Measurements from ENCODE around the gene GSS. TPM values are rescaled to one million over a fixed set of nuclear protein-coding genes. Genes with fewer than 3 reads are reported as not detected.

The GSS gene
- total and polyA plus RNA-seq, 4 donors = 12.9 to 31.5 (median 23.6) TPM

DNA sequence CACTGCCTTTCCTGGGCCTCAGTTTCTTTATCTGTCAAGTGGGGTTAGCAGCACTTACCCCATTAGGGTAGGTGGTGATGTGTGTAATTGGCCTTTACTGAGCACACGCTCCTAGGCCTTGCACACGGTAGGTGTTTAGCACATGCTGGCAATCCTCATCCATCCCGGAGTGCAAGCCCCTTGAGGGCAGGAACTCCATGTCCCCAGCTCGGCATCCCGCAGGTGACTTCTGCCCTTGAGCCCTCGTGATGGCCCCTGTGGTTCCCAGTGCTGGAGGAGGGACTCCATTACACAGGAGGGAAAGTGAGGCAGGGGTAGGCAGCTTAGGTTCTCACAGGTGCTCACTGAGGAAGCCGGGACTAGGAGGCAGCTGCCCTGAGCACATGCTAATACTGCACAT is 40.1 kb upstream of the GSS start:
- intact Hi-C loops (cut with DNase I) = no loop called here

DNA sequence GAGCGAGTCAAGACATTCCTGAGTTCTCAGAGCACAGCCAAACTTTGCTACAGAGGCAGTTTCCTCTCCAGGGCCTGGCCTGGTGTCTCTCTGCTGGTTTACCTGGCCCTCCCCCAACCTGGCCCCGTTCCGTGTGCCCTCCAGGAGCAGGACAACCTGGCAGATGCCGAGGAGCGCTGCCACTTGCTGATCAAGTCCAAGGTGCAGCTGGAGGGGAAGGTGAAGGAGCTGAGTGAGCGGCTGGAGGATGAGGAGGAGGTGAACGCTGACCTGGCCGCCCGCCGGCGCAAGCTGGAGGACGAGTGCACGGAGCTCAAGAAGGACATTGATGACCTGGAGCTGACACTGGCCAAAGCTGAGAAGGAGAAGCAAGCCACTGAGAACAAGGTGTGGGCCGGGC is 39.6 kb upstream of the GSS start:
- Histone ChIP-seq H3K9me3 (ENCODE audit: control insufficient read depth, low read length) (no peaks in the 10 kb centered on the region), H3K4me3 (ENCODE audit: low read length in 2 of 2) (no peak overlapping the region), H3K36me3 (ENCODE audit: control insufficient read depth in 1 of 2, insufficient read depth in 2 of 2, low read length in 1 of 2) (peaks cover 0 to 3% of the 10 kb centered on the region in 2 donors), H3K4me1 (ENCODE audit: control insufficient read depth in 1 of 2, insufficient read depth in 2 of 2, low read length in 2 of 2) (no peaks in the 10 kb centered on the region), H3K27me3 (ENCODE audit: control insufficient read depth in 1 of 2, insufficient read depth in 2 of 2, low read length in 1 of 2) (no peaks in the 10 kb centered on the region), H3K27ac (ENCODE audit: low read depth in 1 of 2, low read length in 2 of 2) (no peak overlapping the region)
- intact Hi-C loops (cut with DNase I) = no loop called here
- WGBS, 2 donors = 88 to 90% methylated on average over 14 of the region's 14 CpGs
- ATAC-seq (ENCODE audit: low FRiP score) = no peak
- DNase-seq = no peak

More for the DNA sequence above, 40.1 kb upstream of the GSS start:
- H3K4me3 ChIP-seq (ENCODE audit: low read length in 2 of 2) = no peak overlapping the region
- H3K9me3 ChIP-seq (ENCODE audit: control insufficient read depth, low read length) = no peaks in the 10 kb centered on the region
- WGBS, 2 donors = 93 to 96% methylated on average over 7 of the region's 7 CpGs
- H3K27ac ChIP-seq (ENCODE audit: low read depth in 1 of 2, low read length in 2 of 2) = no peak overlapping the region
- DNase-seq (no peak), ATAC-seq (ENCODE audit: low FRiP score) (no peak)
- H3K27me3 ChIP-seq (ENCODE audit: control insufficient read depth in 1 of 2, insufficient read depth in 2 of 2, low read length in 1 of 2) = no peaks in the 10 kb centered on the region
- H3K4me1 ChIP-seq (ENCODE audit: control insufficient read depth in 1 of 2, insufficient read depth in 2 of 2, low read length in 2 of 2) = no peaks in the 10 kb centered on the region
- peaks cover 0 to 5% of the 10 kb centered on the region in 2 donors for H3K36me3 ChIP-seq (ENCODE audit: control insufficient read depth in 1 of 2, insufficient read depth in 2 of 2, low read length in 1 of 2)

DNA sequence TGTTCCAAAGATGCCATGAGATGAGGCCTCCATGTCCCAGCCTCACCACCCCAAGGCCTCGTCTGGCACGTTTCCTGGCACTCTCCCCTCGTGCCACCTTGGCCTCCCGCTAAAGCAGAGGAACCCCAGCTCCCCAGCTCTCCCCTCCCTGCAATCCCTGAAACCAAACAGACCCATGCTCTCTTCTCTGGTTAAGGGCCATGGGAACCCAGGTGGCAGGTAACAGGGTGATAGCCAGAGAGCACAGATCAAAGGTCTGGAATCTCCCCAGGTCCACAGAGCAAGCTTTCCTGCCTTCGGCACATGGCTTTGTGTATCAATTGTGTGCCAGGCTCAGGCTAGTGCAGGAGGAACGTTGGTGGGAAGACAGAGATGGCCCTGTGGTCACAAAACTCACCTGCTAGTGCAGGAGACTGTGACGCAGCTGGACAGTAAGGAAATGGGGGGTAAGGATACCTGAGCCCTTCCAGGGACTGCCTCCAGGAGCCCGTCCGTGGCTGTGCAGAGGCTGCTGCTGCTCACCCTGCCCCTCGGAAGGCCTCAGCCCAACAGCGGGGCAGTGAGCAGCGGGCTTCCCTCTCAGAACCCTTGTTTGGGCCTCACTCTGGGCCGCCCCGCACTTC is 39.0 kb upstream of the GSS start:
- Histone ChIP-seq H3K4me1 (ENCODE audit: control insufficient read depth in 1 of 2, insufficient read depth in 2 of 2, low read length in 2 of 2) (no peaks in the 10 kb centered on the region), H3K9me3 (ENCODE audit: control insufficient read depth, low read length) (no peaks in the 10 kb centered on the region), H3K27ac (ENCODE audit: low read depth in 1 of 2, low read length in 2 of 2) (no peak overlapping the region), H3K36me3 (ENCODE audit: control insufficient read depth in 1 of 2, insufficient read depth in 2 of 2, low read length in 1 of 2) (peaks cover 0 to 3% of the 10 kb centered on the region in 2 donors), H3K4me3 (ENCODE audit: low read length in 2 of 2) (no peak overlapping the region), H3K27me3 (ENCODE audit: control insufficient read depth in 1 of 2, insufficient read depth in 2 of 2, low read length in 1 of 2) (no peaks in the 10 kb centered on the region)
- no peak for ATAC-seq (ENCODE audit: low FRiP score)
- 79 to 81% methylated on average over 14 of the region's 14 CpGs for WGBS, 2 donors
- no peak for DNase-seq
- intact Hi-C loops (cut with DNase I) = no loop called here

DNA sequence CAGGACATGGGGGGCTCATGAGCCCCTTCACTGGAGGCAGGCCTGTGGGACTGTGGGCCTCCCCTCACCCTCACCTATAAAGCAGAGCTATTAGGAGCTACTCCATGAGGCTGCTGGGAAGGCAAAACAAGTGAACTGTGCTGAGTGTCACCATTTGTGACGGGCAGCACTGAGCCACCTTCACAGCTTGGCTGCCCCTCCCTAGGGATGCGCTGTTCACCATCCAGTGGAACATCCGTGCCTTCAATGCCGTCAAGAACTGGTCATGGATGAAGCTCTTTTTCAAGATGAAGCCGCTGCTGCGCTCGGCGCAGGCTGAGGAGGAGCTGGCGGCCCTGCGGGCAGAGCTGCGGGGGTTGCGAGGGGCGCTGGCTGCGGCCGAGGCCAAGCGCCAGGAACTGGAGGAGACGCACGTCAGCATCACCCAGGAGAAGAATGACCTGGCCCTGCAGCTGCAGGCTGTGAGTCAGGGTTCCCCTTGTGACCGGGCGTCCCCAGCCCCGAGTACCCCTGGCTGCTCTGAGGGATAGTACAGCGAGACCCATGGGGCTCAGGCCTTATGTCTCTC is 38.4 kb upstream of the GSS start:
- ATAC-seq (ENCODE audit: low FRiP score) (no peak), DNase-seq (peak in 1 of 2 donors; percentile 67)
- Histone ChIP-seq H3K27ac (ENCODE audit: low read depth in 1 of 2, low read length in 2 of 2) (no peak overlapping the region), H3K4me3 (ENCODE audit: low read length in 2 of 2) (no peak overlapping the region), H3K27me3 (ENCODE audit: control insufficient read depth in 1 of 2, insufficient read depth in 2 of 2, low read length in 1 of 2) (no peaks in the 10 kb centered on the region), H3K4me1 (ENCODE audit: control insufficient read depth in 1 of 2, insufficient read depth in 2 of 2, low read length in 2 of 2) (no peaks in the 10 kb centered on the region), H3K9me3 (ENCODE audit: control insufficient read depth, low read length) (no peaks in the 10 kb centered on the region), H3K36me3 (ENCODE audit: control insufficient read depth in 1 of 2, insufficient read depth in 2 of 2, low read length in 1 of 2) (peaks cover 0 to 3% of the 10 kb centered on the region in 2 donors)
- WGBS, 2 donors = 85 to 87% methylated on average over 22 of the region's 22 CpGs
- intact Hi-C loops (cut with DNase I) = no loop called here

DNA sequence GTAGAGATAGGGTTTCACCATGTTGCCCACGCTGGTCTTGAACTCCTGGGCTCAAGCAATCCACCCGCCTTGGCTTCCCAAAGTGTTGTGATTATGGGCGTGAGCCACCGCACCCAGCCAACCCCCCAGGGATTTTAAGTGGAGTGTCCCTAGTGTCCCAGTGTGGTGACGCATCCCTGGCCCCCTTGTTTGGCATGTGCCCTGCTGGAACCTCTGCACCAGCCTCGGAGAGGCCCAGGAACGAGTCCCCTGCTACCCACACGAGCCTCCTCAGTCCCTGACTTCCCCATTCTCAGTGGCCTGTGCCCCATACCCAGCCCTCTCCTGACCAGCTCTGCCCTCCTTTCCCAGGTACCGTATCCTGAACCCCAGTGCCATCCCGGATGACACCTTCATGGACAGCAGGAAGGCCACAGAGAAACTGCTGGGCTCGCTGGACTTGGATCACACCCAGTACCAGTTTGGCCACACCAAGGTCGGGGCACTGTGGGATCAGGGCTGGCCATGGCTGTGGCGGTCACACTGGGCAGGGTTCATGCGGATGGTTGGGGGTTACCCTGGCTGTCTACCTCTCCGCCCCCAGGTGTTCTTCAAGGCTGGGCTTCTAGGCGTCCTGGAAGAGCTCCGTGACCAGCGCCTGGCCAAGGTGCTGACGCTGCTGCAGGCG is 37.3 kb upstream of the GSS start:
- Histone ChIP-seq H3K4me1 (ENCODE audit: control insufficient read depth in 1 of 2, insufficient read depth in 2 of 2, low read length in 2 of 2) (no peaks in the 10 kb centered on the region), H3K27ac (ENCODE audit: low read depth in 1 of 2, low read length in 2 of 2) (no peak overlapping the region), H3K27me3 (ENCODE audit: control insufficient read depth in 1 of 2, insufficient read depth in 2 of 2, low read length in 1 of 2) (no peaks in the 10 kb centered on the region), H3K4me3 (ENCODE audit: low read length in 2 of 2) (no peak overlapping the region), H3K9me3 (ENCODE audit: control insufficient read depth, low read length) (no peaks in the 10 kb centered on the region), H3K36me3 (ENCODE audit: control insufficient read depth in 1 of 2, insufficient read depth in 2 of 2, low read length in 1 of 2) (peaks cover 0 to 3% of the 10 kb centered on the region in 2 donors)
- no peak for ATAC-seq (ENCODE audit: low FRiP score)
- intact Hi-C loops (cut with DNase I) = no loop called here
- DNase-seq = no peak
- WGBS, 2 donors = 94 to 96% methylated on average over 20 of the region's 20 CpGs

DNA sequence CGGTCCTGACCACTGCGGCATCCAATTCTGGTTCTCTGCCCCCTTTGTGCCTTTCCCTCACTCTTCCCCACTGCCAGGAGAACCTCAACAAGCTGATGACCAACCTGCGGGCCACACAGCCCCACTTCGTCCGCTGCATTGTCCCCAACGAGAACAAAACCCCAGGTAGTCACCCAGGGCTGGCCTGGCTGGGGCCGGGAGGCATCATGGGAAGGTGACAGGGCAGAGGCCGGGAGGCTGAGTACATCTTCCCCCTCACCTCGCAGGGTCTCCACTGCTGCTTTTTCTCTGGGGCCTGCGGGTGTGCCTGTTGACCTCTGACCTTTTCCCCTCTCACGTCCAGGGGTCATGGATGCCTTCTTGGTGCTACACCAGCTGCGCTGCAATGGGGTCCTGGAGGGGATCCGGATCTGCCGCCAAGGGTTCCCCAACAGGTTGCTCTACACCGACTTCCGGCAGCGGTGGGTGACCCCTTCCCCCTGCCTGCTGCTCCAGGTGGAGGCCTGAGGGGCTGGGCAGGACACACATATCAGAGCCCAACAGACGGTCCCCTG is 35.1 kb upstream of the GSS start:
- Histone ChIP-seq H3K27ac (ENCODE audit: low read depth in 1 of 2, low read length in 2 of 2) (no peak overlapping the region), H3K4me3 (ENCODE audit: low read length in 2 of 2) (no peak overlapping the region), H3K4me1 (ENCODE audit: control insufficient read depth in 1 of 2, insufficient read depth in 2 of 2, low read length in 2 of 2) (no peaks in the 10 kb centered on the region), H3K36me3 (ENCODE audit: control insufficient read depth in 1 of 2, insufficient read depth in 2 of 2, low read length in 1 of 2) (no peaks in the 10 kb centered on the region), H3K9me3 (ENCODE audit: control insufficient read depth, low read length) (no peaks in the 10 kb centered on the region), H3K27me3 (ENCODE audit: control insufficient read depth in 1 of 2, insufficient read depth in 2 of 2, low read length in 1 of 2) (no peaks in the 10 kb centered on the region)
- intact Hi-C loops (cut with DNase I) = no loop called here
- DNase-seq (no peak), ATAC-seq (ENCODE audit: low FRiP score) (no peak)
- 86% methylated on average over 18 of the region's 18 CpGs for WGBS, 2 donors

DNA sequence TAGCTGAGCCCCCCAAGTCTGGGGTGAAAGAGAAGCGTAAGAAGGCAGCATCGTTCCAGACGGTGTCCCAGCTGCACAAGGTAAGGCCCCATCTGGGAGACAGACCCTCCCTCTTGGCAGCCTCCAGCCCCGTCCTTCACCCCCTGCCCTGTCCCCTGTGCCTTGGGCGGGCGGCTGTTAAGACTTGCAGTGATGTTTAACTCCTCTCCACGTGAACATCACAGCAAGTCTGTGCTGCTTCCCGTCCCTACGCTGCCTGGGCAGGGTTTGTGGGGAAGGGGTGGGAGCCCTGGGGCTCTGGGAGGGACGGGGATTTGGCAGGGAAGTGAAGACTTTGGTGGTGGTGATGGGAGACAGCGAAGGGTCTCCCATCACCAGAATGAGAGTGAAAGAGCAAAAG is 34.6 kb upstream of the GSS start:
- H3K36me3 ChIP-seq (ENCODE audit: control insufficient read depth in 1 of 2, insufficient read depth in 2 of 2, low read length in 1 of 2) = no peaks in the 10 kb centered on the region
- no peak overlapping the region for H3K4me3 ChIP-seq (ENCODE audit: low read length in 2 of 2)
- intact Hi-C loops (cut with DNase I) = no loop called here
- ATAC-seq (ENCODE audit: low FRiP score) (no peak), DNase-seq (no peak)
- H3K27ac ChIP-seq (ENCODE audit: low read depth in 1 of 2, low read length in 2 of 2) = no peak overlapping the region
- 77 to 80% methylated on average over 11 of the region's 11 CpGs for WGBS, 2 donors
- no peaks in the 10 kb centered on the region for H3K27me3 ChIP-seq (ENCODE audit: control insufficient read depth in 1 of 2, insufficient read depth in 2 of 2, low read length in 1 of 2)
- no peaks in the 10 kb centered on the region for H3K4me1 ChIP-seq (ENCODE audit: control insufficient read depth in 1 of 2, insufficient read depth in 2 of 2, low read length in 2 of 2)
- H3K9me3 ChIP-seq (ENCODE audit: control insufficient read depth, low read length) = no peaks in the 10 kb centered on the region

DNA sequence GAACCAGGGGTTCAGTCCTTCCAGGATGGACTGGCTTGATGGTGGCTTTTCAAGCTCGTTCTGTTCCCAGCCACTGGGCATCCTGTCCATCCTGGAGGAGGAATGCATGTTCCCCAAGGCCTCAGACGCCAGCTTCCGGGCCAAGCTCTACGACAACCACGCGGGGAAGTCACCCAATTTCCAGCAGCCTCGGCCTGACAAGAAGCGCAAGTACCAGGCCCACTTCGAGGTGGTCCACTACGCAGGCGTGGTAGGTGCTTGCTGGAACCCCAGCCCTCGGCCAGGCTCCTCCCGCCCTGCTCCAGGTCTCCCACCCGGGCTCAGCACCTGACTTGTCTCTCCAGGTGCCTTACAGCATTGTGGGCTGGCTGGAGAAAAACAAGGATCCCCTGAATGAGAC is 34.1 kb upstream of the GSS start:
- WGBS, 2 donors = 87 to 90% methylated on average over 14 of the region's 14 CpGs
- H3K36me3 ChIP-seq (ENCODE audit: control insufficient read depth in 1 of 2, insufficient read depth in 2 of 2, low read length in 1 of 2) = no peaks in the 10 kb centered on the region
- intact Hi-C loops (cut with DNase I) = no loop called here
- ATAC-seq (ENCODE audit: low FRiP score) (no peak), DNase-seq (no peak)
- no peaks in the 10 kb centered on the region for H3K4me1 ChIP-seq (ENCODE audit: control insufficient read depth in 1 of 2, insufficient read depth in 2 of 2, low read length in 2 of 2)
- H3K27me3 ChIP-seq (ENCODE audit: control insufficient read depth in 1 of 2, insufficient read depth in 2 of 2, low read length in 1 of 2) = no peaks in the 10 kb centered on the region
- H3K27ac ChIP-seq (ENCODE audit: low read depth in 1 of 2, low read length in 2 of 2) = no peak overlapping the region
- H3K4me3 ChIP-seq (ENCODE audit: low read length in 2 of 2) = no peak overlapping the region
- H3K9me3 ChIP-seq (ENCODE audit: control insufficient read depth, low read length) = no peaks in the 10 kb centered on the region

DNA sequence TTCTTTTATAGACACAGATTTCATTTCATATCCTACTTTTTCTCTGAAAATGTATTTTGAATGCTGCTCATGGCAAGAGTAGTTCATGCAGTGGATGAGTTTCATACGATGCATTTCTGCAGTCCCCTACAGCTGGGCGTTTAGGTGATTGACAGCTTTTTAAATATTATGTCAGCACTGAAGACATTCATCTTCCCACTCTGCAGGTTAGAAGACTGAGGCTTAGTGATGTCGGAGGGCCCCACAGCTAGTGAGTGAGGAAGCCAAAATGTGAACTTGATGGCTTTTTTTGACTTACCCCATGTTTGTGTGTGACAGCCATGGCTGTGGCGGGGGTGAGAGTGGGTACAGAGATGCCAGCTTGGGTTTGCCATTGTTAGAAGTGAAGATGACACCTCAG is 33.5 kb upstream of the GSS start:
- DNase-seq (no peak), ATAC-seq (ENCODE audit: low FRiP score) (no peak)
- H3K27me3 ChIP-seq (ENCODE audit: control insufficient read depth in 1 of 2, insufficient read depth in 2 of 2, low read length in 1 of 2) = no peaks in the 10 kb centered on the region
- H3K36me3 ChIP-seq (ENCODE audit: control insufficient read depth in 1 of 2, insufficient read depth in 2 of 2, low read length in 1 of 2) = no peaks in the 10 kb centered on the region
- H3K9me3 ChIP-seq (ENCODE audit: control insufficient read depth, low read length) = no peaks in the 10 kb centered on the region
- WGBS, 2 donors = 81 to 84% methylated on average over 4 of the region's 4 CpGs
- H3K4me1 ChIP-seq (ENCODE audit: control insufficient read depth in 1 of 2, insufficient read depth in 2 of 2, low read length in 2 of 2) = no peaks in the 10 kb centered on the region
- intact Hi-C loops (cut with DNase I) = no loop called here
- no peak overlapping the region for H3K4me3 ChIP-seq (ENCODE audit: low read length in 2 of 2)
- no peak overlapping the region for H3K27ac ChIP-seq (ENCODE audit: low read depth in 1 of 2, low read length in 2 of 2)
